Ovary (tissue), 9 donors: ENCODE measurements around the gene KCNK2. TPM values are rescaled to one million over a fixed set of nuclear protein-coding genes. Genes with fewer than 3 reads are reported as not detected.

Experiments
- DNase-seq, 5 donors: peaks; one replicate each; pipeline ENCODE4 v3.0.0-alpha.2; 2019 to 2020
- H3K27ac ChIP-seq, 2 donors: fragments of 200-600 bp; one replicate each; pipeline versions ENCODE4 v1.5.1 to v1.8.0; 2019 to 2022
- H3K27me3 ChIP-seq: fragments of 200-600 bp; one replicate; pipeline ENCODE4 v1.8.0; 2022
- H3K36me3 ChIP-seq: fragments of 200-600 bp; sonication (generic); one replicate; pipeline ENCODE4 v1.5.1; 2019
- H3K4me1 ChIP-seq: one replicate; pipeline ENCODE4 v1.8.1; 2013; ENCODE audit warnings: mild to moderate bottlenecking, moderate library complexity; ENCODE audit not compliant: insufficient read depth
- H3K4me3 ChIP-seq: fragments of 200-600 bp; sonication (generic); one replicate; pipeline ENCODE4 v1.5.1; 2017
- H3K9me3 ChIP-seq, 2 donors: fragments of 200-600 bp in 1 of 2; sonication (generic) in 1 of 2; one replicate each; pipeline versions ENCODE4 v1.5.1 to v1.8.1; 2013 to 2019; ENCODE audit warnings: mild to moderate bottlenecking in 1 of 2, moderate library complexity in 1 of 2
- EP300 ChIP-seq: sonication (generic); formaldehyde crosslinking; IDR thresholded peaks from one replicate; pipeline ENCODE4 v1.6.1; 2017; ENCODE audit warnings: antibody characterized with exemption
- POLR2A ChIP-seq: fragments of 450-650 bp; IDR thresholded peaks from one replicate; pipeline ENCODE4 v1.6.1; 2017; ENCODE audit warnings: antibody characterized with exemption, mild to moderate bottlenecking, moderate library complexity
- WGBS, 3 donors: extraction: QIAGEN DNeasy Blood & Tissue Kit in 1 of 3; methylation state at CpG; one replicate each; pipeline versions ENCODE4 v1.1.5 to v1.1.7; 2013 to 2017; 5-methylcytosine and 5-hydroxymethylcytosine counted together
- intact Hi-C, 4 donors: fragments of 100-400 bp; cut with DNase I; formaldehyde crosslinking; loops; one replicate each; pipeline versions ENCODE4 v1.11.0 to v1.15.1; 2022 to 2023
- polyA plus RNA-seq, 2 donors: library from polyadenylated mRNA; stranded (reverse); fragments of 200-250 nt in 1 of 2; fragments of 350-450 nt in 1 of 2; fragmentation: Illumina TruSeq in 1 of 2; extraction: RNeasy Lipid Tissue Mini Kit (QIAGEN cat#74804) in 1 of 2; gene quantifications; one replicate each; pipeline ENCODE4 v1.2.3, GENCODE V29; 2013 to 2014
- total RNA-seq, 7 donors: library from RNA; depleted of rRNA in 2 of 7; stranded (reverse); fragments of >200 nt in 2 of 7; fragmentation: NEBNext Ultra II Directional in 3 of 7; extraction: Animal tissue kit (Norgen Biotek cat#: 25700) in 3 of 7; gene quantifications; one replicate each; pipeline versions ENCODE4 v1.1.0 to v1.2.4, GENCODE V29; 2016 to 2023
- TF ChIP-seq, protein P1 (sequence below), 3 donors: fragments of 450-650 bp in 2 of 3; fragments of 200-600 bp in 1 of 3; IDR thresholded peaks; one replicate each; pipeline versions ENCODE4 v1.5.1 to v1.8.0; 2016 to 2022; ENCODE audit warnings: antibody characterized with exemption in 3 of 3, mild to moderate bottlenecking in 1 of 3
- donor health status: DM: no; HTN: no; CAD: no; lungs with moderate emphysema.
- donor health status: DM: no; HTN: no; CAD: no.
- donor health status: Bipolar disorder and iron deficiency.
- donor health status: DM: yes; HTN: yes; CAD: no.
- donor health status: DM: no; HTN: no; CAD: no.
- donor health status: DM: yes; HTN: yes; CAD: no.

The KCNK2 gene
- total and polyA plus RNA-seq, 9 donors, result 0.36 to 13.0 (median 1.6) TPM

DNA sequence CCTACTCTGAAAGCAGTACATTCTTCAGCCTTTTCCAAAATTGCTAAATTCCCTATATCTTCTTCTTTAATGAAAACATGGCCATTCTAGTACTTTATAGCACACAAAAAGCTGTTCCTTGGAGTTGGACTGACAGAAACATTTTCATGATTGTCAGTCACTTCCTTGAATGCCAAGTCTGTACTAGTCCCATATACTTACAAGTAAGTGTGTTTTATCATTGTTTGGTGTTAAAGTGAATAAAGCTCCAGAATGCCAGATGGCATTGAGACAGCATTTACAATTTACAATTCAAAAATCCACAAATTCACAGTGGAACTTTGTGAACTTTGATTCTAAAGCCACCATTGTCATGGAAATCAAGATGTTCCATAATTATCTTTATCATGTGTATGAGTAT, 36.5 kb downstream of the KCNK2 start:
- Histone ChIP-seq H3K4me3 (no peak overlapping the region), H3K36me3 (no peaks in the 10 kb centered on the region), H3K27me3 (no peaks in the 10 kb centered on the region), H3K4me1 (no peaks in the 10 kb centered on the region), H3K9me3 (no peaks in the 10 kb centered on the region), H3K27ac (no peak overlapping the region)
- DNase-seq, result no peak
- intact Hi-C loops, result no loop called here
- TF ChIP-seq EP300 (no peak), POLR2A (no peak)
- TF ChIP-seq, protein P1, sequence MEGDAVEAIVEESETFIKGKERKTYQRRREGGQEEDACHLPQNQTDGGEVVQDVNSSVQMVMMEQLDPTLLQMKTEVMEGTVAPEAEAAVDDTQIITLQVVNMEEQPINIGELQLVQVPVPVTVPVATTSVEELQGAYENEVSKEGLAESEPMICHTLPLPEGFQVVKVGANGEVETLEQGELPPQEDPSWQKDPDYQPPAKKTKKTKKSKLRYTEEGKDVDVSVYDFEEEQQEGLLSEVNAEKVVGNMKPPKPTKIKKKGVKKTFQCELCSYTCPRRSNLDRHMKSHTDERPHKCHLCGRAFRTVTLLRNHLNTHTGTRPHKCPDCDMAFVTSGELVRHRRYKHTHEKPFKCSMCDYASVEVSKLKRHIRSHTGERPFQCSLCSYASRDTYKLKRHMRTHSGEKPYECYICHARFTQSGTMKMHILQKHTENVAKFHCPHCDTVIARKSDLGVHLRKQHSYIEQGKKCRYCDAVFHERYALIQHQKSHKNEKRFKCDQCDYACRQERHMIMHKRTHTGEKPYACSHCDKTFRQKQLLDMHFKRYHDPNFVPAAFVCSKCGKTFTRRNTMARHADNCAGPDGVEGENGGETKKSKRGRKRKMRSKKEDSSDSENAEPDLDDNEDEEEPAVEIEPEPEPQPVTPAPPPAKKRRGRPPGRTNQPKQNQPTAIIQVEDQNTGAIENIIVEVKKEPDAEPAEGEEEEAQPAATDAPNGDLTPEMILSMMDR (IDR thresholded peaks at IDR 0.05), result no peak

- no peak for DNase-seq
- intact Hi-C loops, result no loop called here
- 48 to 63% (median 60%) methylated on average over 3 of the region's 3 CpGs for WGBS, 3 donors
- Histone ChIP-seq H3K9me3 (no peaks in the 10 kb centered on the region), H3K27me3 (no peaks in the 10 kb centered on the region), H3K36me3 (no peaks in the 10 kb centered on the region), H3K4me1 (no peaks in the 10 kb centered on the region), H3K27ac (no peak overlapping the region), H3K4me3 (no peak overlapping the region)
- TF ChIP-seq, protein P1 (IDR thresholded peaks at IDR 0.05), result no peak
- TF ChIP-seq EP300 (no peak), POLR2A (no peak)
These were observed 37.3 kb downstream of the KCNK2 start for GRCh38 chr1:215119719-215120365.

DNA sequence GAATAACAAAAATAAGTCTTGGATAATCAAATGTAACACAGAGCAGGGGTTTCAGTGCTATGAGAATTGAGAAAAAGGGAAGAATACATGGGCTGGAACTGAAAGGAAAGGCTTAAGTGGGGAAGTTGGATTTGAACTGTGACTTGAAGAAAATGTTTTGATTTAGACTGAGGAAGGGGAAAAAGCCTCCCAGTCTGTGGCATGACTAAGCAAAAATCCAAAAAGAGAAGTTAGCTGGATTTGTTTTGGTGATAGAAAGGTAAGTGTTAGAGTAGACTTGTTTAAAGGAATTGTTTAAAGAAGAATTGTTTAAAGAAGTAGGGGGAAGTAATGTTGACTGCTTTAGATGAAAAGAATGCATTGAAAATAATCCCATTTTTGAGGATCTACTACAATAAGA, 46.0 kb downstream of the KCNK2 start:
- TF ChIP-seq, protein P1 (IDR thresholded peaks at IDR 0.05), result no peak
- TF ChIP-seq POLR2A (no peak), EP300 (no peak)
- no peaks in the 10 kb centered on the region for H3K36me3 ChIP-seq
- no peak overlapping the region for H3K27ac ChIP-seq
- intact Hi-C loops, result no loop called here
- DNase-seq, result no peak
- no peaks in the 10 kb centered on the region for H3K4me1 ChIP-seq
- H3K27me3 ChIP-seq, result no peaks in the 10 kb centered on the region
- no peaks in the 10 kb centered on the region for H3K9me3 ChIP-seq
- no peak overlapping the region for H3K4me3 ChIP-seq

DNA sequence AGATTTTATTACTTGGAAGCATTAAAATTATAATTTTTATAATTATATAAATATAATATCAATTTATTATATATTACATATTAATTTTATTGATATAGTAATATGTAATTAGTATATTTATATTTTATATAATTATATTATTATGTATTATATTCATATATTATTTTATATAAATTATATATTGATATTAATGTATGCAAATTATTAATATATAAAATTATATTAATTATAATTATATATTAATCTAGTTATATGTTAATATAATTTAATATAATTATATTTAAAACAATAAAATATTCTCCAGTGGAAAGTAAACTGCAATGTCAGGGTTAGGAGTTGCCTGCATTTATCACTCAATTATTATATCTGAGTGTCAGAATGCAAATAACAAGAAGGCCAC, 48.8 kb downstream of the KCNK2 start:
- DNase-seq, result no peak
- H3K36me3 ChIP-seq, result no peaks in the 10 kb centered on the region
- intact Hi-C loops, result no loop called here
- H3K27me3 ChIP-seq, result no peaks in the 10 kb centered on the region
- H3K4me3 ChIP-seq, result no peak overlapping the region
- no peaks in the 10 kb centered on the region for H3K4me1 ChIP-seq
- H3K9me3 ChIP-seq, result no peaks in the 10 kb centered on the region
- TF ChIP-seq, protein P1 (IDR thresholded peaks at IDR 0.05), result no peak
- H3K27ac ChIP-seq, result no peak overlapping the region

DNA sequence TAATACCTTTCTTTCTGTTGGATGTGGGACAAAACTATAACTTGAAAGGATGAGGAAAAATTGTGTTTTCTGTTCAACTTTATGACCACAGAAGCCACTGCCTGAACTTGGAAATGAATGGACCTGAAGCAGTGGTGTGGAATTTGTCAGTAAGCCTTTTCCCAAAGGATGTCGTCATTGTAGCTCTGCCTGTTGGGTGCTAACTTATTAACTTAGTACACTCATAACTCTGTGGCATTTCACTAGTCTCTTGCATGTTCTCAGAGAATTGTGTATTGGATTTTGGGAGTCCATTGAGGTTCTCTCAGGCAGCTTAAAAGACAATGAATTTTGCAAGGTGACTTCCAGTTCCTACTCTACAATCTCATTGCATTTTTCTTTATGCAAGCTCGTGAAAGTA, 49.6 kb downstream of the KCNK2 start:
- no peak overlapping the region for H3K27ac ChIP-seq
- no peaks in the 10 kb centered on the region for H3K27me3 ChIP-seq
- no peaks in the 10 kb centered on the region for H3K4me1 ChIP-seq
- no peaks in the 10 kb centered on the region for H3K36me3 ChIP-seq
- H3K9me3 ChIP-seq, result no peaks in the 10 kb centered on the region
- WGBS, 3 donors, result 72 to 77% (median 73%) methylated on average over 2 of the region's 2 CpGs
- H3K4me3 ChIP-seq, result no peak overlapping the region
- intact Hi-C loops, result no loop called here
- DNase-seq, result no peak
- TF ChIP-seq EP300, result no peak
- TF ChIP-seq, protein P1 (IDR thresholded peaks at IDR 0.05), result no peak
- TF ChIP-seq POLR2A, result no peak
